Neural cell (in vitro differentiated cells): ENCODE measurements around the gene PFKL. TPM values are rescaled to one million over a fixed set of nuclear protein-coding genes. Genes with fewer than 3 reads are reported as not detected.

ENCODE experiments used
- H2AFZ ChIP-seq: fragments of 200-600, 300-800 bp; sonication (generic), shearing (Covaris generic); 2 replicates; pipeline ENCODE4 v1.6.0; 2014; ENCODE audit warnings: low read depth, mild to moderate bottlenecking, antibody characterized with exemption, low read length, moderate library complexity
- H3F3A ChIP-seq: fragments of 200-600 bp; shearing (Covaris generic); 2 replicates; pipeline ENCODE4 v1.6.1; 2016; ENCODE audit warnings: mild to moderate bottlenecking, moderate library complexity, mixed read lengths, antibody characterized with exemption, low read length; ENCODE audit not compliant: insufficient read depth, poor library complexity, severe bottlenecking
- H3K27ac ChIP-seq: fragments of 200-600, 300-800 bp; sonication (generic), shearing (Covaris generic); 2 replicates; pipeline ENCODE4 v1.5.1; 2014; ENCODE audit warnings: mild to moderate bottlenecking, low read length, moderate library complexity
- H3K27me3 ChIP-seq: fragments of 300-800, 200-600 bp; sonication (generic), shearing (Covaris generic); 2 replicates; pipeline ENCODE4 v1.6.0; 2014; ENCODE audit warnings: mild to moderate bottlenecking, low read depth, low read length, moderate library complexity; ENCODE audit not compliant: insufficient read depth
- H3K36me3 ChIP-seq: fragments of 300-800, 200-600 bp; sonication (generic), shearing (Covaris generic); 2 replicates; pipeline ENCODE4 v1.5.1; 2014; ENCODE audit warnings: mild to moderate bottlenecking, antibody characterized with exemption, low read length, moderate library complexity; ENCODE audit not compliant: insufficient read depth
- H3K4me2 ChIP-seq: fragments of 300-800, 200-600 bp; sonication (generic), shearing (Covaris generic); 2 replicates; pipeline ENCODE4 v1.6.0; 2014; ENCODE audit warnings: mild to moderate bottlenecking, low read length
- H3K4me3 ChIP-seq: fragments of 300-800, 200-600 bp; sonication (generic), shearing (Covaris generic); 2 replicates; pipeline ENCODE4 v1.5.1; 2014; ENCODE audit warnings: mild to moderate bottlenecking, low read length, moderate library complexity
- H3K79me2 ChIP-seq: fragments of 200-600 bp; shearing (Covaris generic); replicated peaks from 2 replicates; pipeline ENCODE4 v1.6.0; 2014; ENCODE audit warnings: mild to moderate bottlenecking, low read length, moderate library complexity; ENCODE audit not compliant: insufficient read depth
- H3K9ac ChIP-seq: fragments of 300-800, 200-600 bp; sonication (generic), shearing (Covaris generic); 2 replicates; pipeline ENCODE4 v1.6.1; 2016; ENCODE audit warnings: mild to moderate bottlenecking, low read length, mixed read lengths
- H3K9me2 ChIP-seq: fragments of 200-600 bp; shearing (Covaris generic); 2 replicates; pipeline ENCODE4 v1.6.1; 2016; ENCODE audit warnings: mild to moderate bottlenecking, low read length, mixed read lengths; ENCODE audit not compliant: insufficient read depth
- H3K9me3 ChIP-seq: fragments of 200-600, 300-800 bp; sonication (generic), shearing (Covaris generic); 2 replicates; pipeline ENCODE4 v1.6.1; 2016; ENCODE audit warnings: mild to moderate bottlenecking, mixed run types, low read length, moderate library complexity, mixed read lengths
- H4K20me1 ChIP-seq: fragments of 200-600 bp; shearing (Covaris generic); 2 replicates; pipeline ENCODE4 v1.6.1; 2016; ENCODE audit warnings: mild to moderate bottlenecking, mixed run types; ENCODE audit not compliant: insufficient read depth
- EZH2 ChIP-seq: fragments of 200-600, 300-800 bp; shearing (Covaris generic), sonication (generic); IDR thresholded peaks from 2 replicates; pipeline ENCODE4 v1.6.1; 2014; ENCODE audit warnings: antibody characterized with exemption, low read length, borderline replicate concordance, mild to moderate bottlenecking; ENCODE audit not compliant: insufficient read depth, poor library complexity, severe bottlenecking
- MXI1 ChIP-seq: fragments of 450-650 bp; conservative IDR thresholded peaks from 2 replicates; pipeline ENCODE4 v1.6.1; 2014; ENCODE audit warnings: antibody characterized with exemption, mild to moderate bottlenecking; ENCODE audit not compliant: poor library complexity, severe bottlenecking
- POLR2AphosphoS5 ChIP-seq: IDR thresholded peaks from 2 replicates; pipeline ENCODE4 v1.6.1; 2012
- RAD21 ChIP-seq: fragments of 450-650 bp; conservative IDR thresholded peaks from 2 replicates; pipeline ENCODE4 v1.6.1; 2014; ENCODE audit warnings: antibody characterized with exemption, mild to moderate bottlenecking, moderate library complexity
- SMC3 ChIP-seq: fragments of 450-650 bp; conservative IDR thresholded peaks from 2 replicates; pipeline ENCODE4 v1.6.1; 2014; ENCODE audit warnings: antibody characterized with exemption, mild to moderate bottlenecking, moderate library complexity; ENCODE audit not compliant: poor library complexity
- polyA plus RNA-seq: library from polyadenylated mRNA; depleted of rRNA; stranded (reverse); fragments of >200 nt; gene quantifications from 2 replicates; pipeline ENCODE4 v1.2.3, GENCODE V29; 2014
- TF ChIP-seq, protein P1 (sequence below): fragments of 450-650 bp; IDR thresholded peaks from 2 replicates; pipeline ENCODE4 v1.5.1; 2014; ENCODE audit warnings: antibody characterized with exemption, mild to moderate bottlenecking, moderate library complexity; ENCODE audit not compliant: poor library complexity, severe bottlenecking
- TF ChIP-seq, protein P2 (sequence below): IDR thresholded peaks from 2 replicates; pipeline ENCODE4 v1.6.1; 2012; ENCODE audit warnings: borderline replicate concordance

The PFKL gene
- polyA plus RNA-seq, 1 donor from 2014 or later = 79.6 TPM

DNA sequence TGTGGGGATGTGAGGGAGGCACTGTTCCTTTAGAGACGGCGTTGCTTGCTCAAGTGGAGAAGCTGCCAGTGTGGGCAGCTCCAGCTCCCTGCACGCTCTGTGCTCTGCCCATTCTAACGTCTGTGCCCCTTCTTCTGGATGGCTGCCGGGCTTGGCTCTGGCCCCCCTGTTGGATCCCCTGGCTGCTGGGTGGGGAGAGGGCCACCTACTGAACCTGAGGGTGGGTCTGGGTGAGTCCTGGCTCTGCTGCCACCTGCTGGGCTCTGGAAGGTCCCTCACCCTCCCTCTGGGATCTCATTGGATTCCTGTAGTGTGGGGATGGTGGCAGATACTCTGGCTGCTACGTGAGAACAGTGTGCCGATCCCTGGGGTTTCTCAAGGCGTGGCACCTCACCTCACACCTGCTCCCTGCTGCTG is 5.0 kb downstream of the PFKL start:
- Histone ChIP-seq H3K9me3 (no peaks in the 10 kb centered on the region), H3K4me3 (no peak overlapping the region), H3K27me3 (no peaks in the 10 kb centered on the region), H3K36me3 (no peaks in the 10 kb centered on the region), H3F3A (no peaks in the 10 kb centered on the region), H3K27ac (no peak overlapping the region), H4K20me1 (no peaks in the 10 kb centered on the region), H2AFZ (no peak overlapping the region), H3K9ac (no peak overlapping the region), H3K79me2 (no peaks in the 10 kb centered on the region), H3K9me2 (no peaks in the 10 kb centered on the region), H3K4me2 (no peak overlapping the region)
- TF ChIP-seq SMC3 (peak; percentile 81), RAD21 (peak; percentile 74), POLR2AphosphoS5 (no peak)
- TF ChIP-seq, protein P1, sequence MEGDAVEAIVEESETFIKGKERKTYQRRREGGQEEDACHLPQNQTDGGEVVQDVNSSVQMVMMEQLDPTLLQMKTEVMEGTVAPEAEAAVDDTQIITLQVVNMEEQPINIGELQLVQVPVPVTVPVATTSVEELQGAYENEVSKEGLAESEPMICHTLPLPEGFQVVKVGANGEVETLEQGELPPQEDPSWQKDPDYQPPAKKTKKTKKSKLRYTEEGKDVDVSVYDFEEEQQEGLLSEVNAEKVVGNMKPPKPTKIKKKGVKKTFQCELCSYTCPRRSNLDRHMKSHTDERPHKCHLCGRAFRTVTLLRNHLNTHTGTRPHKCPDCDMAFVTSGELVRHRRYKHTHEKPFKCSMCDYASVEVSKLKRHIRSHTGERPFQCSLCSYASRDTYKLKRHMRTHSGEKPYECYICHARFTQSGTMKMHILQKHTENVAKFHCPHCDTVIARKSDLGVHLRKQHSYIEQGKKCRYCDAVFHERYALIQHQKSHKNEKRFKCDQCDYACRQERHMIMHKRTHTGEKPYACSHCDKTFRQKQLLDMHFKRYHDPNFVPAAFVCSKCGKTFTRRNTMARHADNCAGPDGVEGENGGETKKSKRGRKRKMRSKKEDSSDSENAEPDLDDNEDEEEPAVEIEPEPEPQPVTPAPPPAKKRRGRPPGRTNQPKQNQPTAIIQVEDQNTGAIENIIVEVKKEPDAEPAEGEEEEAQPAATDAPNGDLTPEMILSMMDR = peak; percentile 79

DNA sequence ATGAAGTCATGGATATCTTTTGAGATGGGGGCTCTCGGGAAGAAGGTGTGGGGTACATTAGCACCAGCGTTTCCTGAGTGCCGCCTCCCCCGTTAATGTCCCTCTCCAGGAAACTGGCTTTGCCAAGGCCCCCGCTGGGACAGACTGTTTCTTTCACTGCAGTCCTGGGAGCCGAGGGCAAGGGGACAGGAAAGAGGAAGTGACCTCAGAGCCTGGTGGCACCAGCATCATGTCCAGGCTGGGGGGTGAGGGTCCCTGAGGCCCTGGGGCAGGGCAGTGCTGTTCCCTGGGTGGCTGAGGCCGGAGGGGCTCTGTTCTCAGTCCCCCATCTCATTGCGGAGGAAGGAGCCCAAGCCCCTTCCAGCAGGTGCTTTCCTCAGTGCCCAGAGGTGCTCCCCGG is 5.8 kb downstream of the PFKL start:
- Histone ChIP-seq H3F3A (no peaks in the 10 kb centered on the region), H3K4me3 (no peak overlapping the region), H3K4me2 (no peak overlapping the region), H3K9me3 (no peaks in the 10 kb centered on the region), H3K36me3 (no peaks in the 10 kb centered on the region), H2AFZ (no peak overlapping the region), H3K9me2 (no peaks in the 10 kb centered on the region), H3K27me3 (no peaks in the 10 kb centered on the region), H3K79me2 (no peaks in the 10 kb centered on the region), H3K9ac (no peak overlapping the region), H3K27ac (no peak overlapping the region), H4K20me1 (no peaks in the 10 kb centered on the region)
- TF ChIP-seq, protein P1 = no peak
- no peak for TF ChIP-seq SMC3
- TF ChIP-seq EZH2 = no peak
- TF ChIP-seq MXI1 = no peak
- TF ChIP-seq, protein P2, sequence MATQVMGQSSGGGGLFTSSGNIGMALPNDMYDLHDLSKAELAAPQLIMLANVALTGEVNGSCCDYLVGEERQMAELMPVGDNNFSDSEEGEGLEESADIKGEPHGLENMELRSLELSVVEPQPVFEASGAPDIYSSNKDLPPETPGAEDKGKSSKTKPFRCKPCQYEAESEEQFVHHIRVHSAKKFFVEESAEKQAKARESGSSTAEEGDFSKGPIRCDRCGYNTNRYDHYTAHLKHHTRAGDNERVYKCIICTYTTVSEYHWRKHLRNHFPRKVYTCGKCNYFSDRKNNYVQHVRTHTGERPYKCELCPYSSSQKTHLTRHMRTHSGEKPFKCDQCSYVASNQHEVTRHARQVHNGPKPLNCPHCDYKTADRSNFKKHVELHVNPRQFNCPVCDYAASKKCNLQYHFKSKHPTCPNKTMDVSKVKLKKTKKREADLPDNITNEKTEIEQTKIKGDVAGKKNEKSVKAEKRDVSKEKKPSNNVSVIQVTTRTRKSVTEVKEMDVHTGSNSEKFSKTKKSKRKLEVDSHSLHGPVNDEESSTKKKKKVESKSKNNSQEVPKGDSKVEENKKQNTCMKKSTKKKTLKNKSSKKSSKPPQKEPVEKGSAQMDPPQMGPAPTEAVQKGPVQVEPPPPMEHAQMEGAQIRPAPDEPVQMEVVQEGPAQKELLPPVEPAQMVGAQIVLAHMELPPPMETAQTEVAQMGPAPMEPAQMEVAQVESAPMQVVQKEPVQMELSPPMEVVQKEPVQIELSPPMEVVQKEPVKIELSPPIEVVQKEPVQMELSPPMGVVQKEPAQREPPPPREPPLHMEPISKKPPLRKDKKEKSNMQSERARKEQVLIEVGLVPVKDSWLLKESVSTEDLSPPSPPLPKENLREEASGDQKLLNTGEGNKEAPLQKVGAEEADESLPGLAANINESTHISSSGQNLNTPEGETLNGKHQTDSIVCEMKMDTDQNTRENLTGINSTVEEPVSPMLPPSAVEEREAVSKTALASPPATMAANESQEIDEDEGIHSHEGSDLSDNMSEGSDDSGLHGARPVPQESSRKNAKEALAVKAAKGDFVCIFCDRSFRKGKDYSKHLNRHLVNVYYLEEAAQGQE = no peak
- TF ChIP-seq POLR2AphosphoS5 = no peak
